VCaP (cell line): Measurements from ENCODE around the gene PHLDA2.

Source experiments
- H3K27ac ChIP-seq: fragments of 450-650 bp; 2 replicates; pipeline ENCODE4 v1.5.1; 2017
- CTCF ChIP-seq: fragments of 450-650 bp; conservative IDR thresholded peaks from 2 replicates; pipeline ENCODE4 v1.5.1; 2017; ENCODE audit warnings: mild to moderate bottlenecking, moderate library complexity

PHLDA2 gene

GRCh38 chr11:2934611-2935239 is 5.5 kb upstream of the PHLDA2 start:
- no peak for TF ChIP-seq CTCF
- H3K27ac ChIP-seq: no peak overlapping the region

- no peak overlapping the region for H3K27ac ChIP-seq
- no peak for TF ChIP-seq CTCF
Observed at GRCh38 chr11:2934021-2934550, 4.9 kb upstream of the PHLDA2 start.

- no peak overlapping the region for H3K27ac ChIP-seq
- no peak for TF ChIP-seq CTCF
Observed at GRCh38 chr11:2933375-2934020, 4.3 kb upstream of the PHLDA2 start.

GRCh38 chr11:2932850-2933251 is 3.6 kb upstream of the PHLDA2 start:
- H3K27ac ChIP-seq: no peak overlapping the region
- TF ChIP-seq CTCF: no peak

GRCh38 chr11:2931771-2932738 is 2.8 kb upstream of the PHLDA2 start:
- H3K27ac ChIP-seq: no peak overlapping the region
- no peak for TF ChIP-seq CTCF

- no peak overlapping the region for H3K27ac ChIP-seq
- TF ChIP-seq CTCF: no peak
Observed at GRCh38 chr11:2931420-2931746, 2.2 kb upstream of the PHLDA2 start.
